ENCODE measurements around the gene SYT14. TPM values are rescaled to one million over a fixed set of nuclear protein-coding genes. Genes with fewer than 3 reads are reported as not detected.
"Not testable (repeated sequence)": the region's sequence is repeated elsewhere in the genome, so short reads cannot be mapped to it uniquely, and the experiment has no call there.

The SYT14 gene
- total and polyA plus RNA-seq, 4 experiments from 2014 or later, result not detected

- no peak overlapping the region for H3K27ac Mint-ChIP-seq
- H3K4me1 Mint-ChIP-seq, result no peaks in the 10 kb centered on the region
- DNase-seq, result no peak
- intact Hi-C loops (cut with micrococcal nuclease), result no loop called here
- ChIA-PET CTCF (ENCODE audit: partially characterized antibody) (no interaction called here), POLR2A (ENCODE audit: partially characterized antibody) (no interaction called here)
- no peaks in the 10 kb centered on the region for H3K27me3 ChIP-seq (ENCODE audit: insufficient read depth, low read length)
- H3K27me3 Mint-ChIP-seq, result peaks cover 0 to 3% of the 10 kb centered on the region in 2 donors
- peaks cover 0 to 13% (median 6%) of the 10 kb centered on the region in 8 donors for H3K9me3 Mint-ChIP-seq
- no peaks in the 10 kb centered on the region for H3K36me3 ChIP-seq (ENCODE audit: insufficient read depth, low read length)
- no peaks in the 10 kb centered on the region for H3K36me3 Mint-ChIP-seq
- H3K4me3 ChIP-seq (ENCODE audit: low read length in 2 of 2), result no peak overlapping the region
- no peak overlapping the region for H3K4me3 Mint-ChIP-seq
- H3K27ac ChIP-seq (ENCODE audit: low read depth, low read length), result no peak overlapping the region
- no peaks in the 10 kb centered on the region for H3K4me1 ChIP-seq (ENCODE audit: insufficient read depth, low read length)
- no peaks in the 10 kb centered on the region for H3K9me3 ChIP-seq (ENCODE audit: control insufficient read depth in 1 of 2, low read length in 2 of 2)
Measured at GRCh38 chr1:210087058-210087457, 149.0 kb downstream of the SYT14 start.

- Histone ChIP-seq H3K4me3 (ENCODE audit: low read length in 2 of 2) (no peak overlapping the region), H3K27ac (ENCODE audit: low read depth, low read length) (no peak overlapping the region), H3K4me1 (ENCODE audit: insufficient read depth, low read length) (no peaks in the 10 kb centered on the region), H3K9me3 (ENCODE audit: control insufficient read depth in 1 of 2, low read length in 2 of 2) (no peaks in the 10 kb centered on the region), H3K27me3 (ENCODE audit: insufficient read depth, low read length) (no peaks in the 10 kb centered on the region), H3K36me3 (ENCODE audit: insufficient read depth, low read length) (no peaks in the 10 kb centered on the region)
- Mint-ChIP-seq H3K4me1 (no peaks in the 10 kb centered on the region), H3K9me3 (peaks cover 0 to 13% (median 6%) of the 10 kb centered on the region in 8 donors), H3K27me3 (peaks cover 3 to 6% of the 10 kb centered on the region in 2 donors), H3K27ac (no peak overlapping the region), H3K36me3 (no peaks in the 10 kb centered on the region), H3K4me3 (no peak overlapping the region)
- ChIA-PET POLR2A (ENCODE audit: partially characterized antibody) (no interaction called here), CTCF (ENCODE audit: partially characterized antibody) (no interaction called here)
- no peak for DNase-seq
- intact Hi-C loops (cut with micrococcal nuclease), result no loop called here
Measured at GRCh38 chr1:210089855-210090254, 151.8 kb downstream of the SYT14 start.

- intact Hi-C loops (cut with micrococcal nuclease), result no loop called here
- Histone ChIP-seq H3K4me1 (ENCODE audit: insufficient read depth, low read length) (no peaks in the 10 kb centered on the region), H3K36me3 (ENCODE audit: insufficient read depth, low read length) (no peaks in the 10 kb centered on the region), H3K27me3 (ENCODE audit: insufficient read depth, low read length) (no peaks in the 10 kb centered on the region), H3K27ac (ENCODE audit: low read depth, low read length) (no peak overlapping the region), H3K9me3 (ENCODE audit: control insufficient read depth in 1 of 2, low read length in 2 of 2) (no peaks in the 10 kb centered on the region), H3K4me3 (ENCODE audit: low read length in 2 of 2) (no peak overlapping the region)
- Mint-ChIP-seq H3K9me3 (peaks cover 0 to 13% (median 6%) of the 10 kb centered on the region in 8 donors), H3K27ac (no peak overlapping the region), H3K4me3 (no peak overlapping the region), H3K36me3 (no peaks in the 10 kb centered on the region), H3K4me1 (no peaks in the 10 kb centered on the region), H3K27me3 (peaks cover 3 to 7% of the 10 kb centered on the region in 2 donors)
- ChIA-PET POLR2A (ENCODE audit: partially characterized antibody) (no interaction called here), CTCF (ENCODE audit: partially characterized antibody) (no interaction called here)
- DNase-seq, result no peak
Measured at GRCh38 chr1:210092366-210092765, 154.3 kb downstream of the SYT14 start.

GRCh38 chr1:210093461-210093860, 155.4 kb downstream of the SYT14 start:
- Mint-ChIP-seq H3K27me3 (peaks cover 1 to 7% of the 10 kb centered on the region in 2 donors), H3K36me3 (no peaks in the 10 kb centered on the region), H3K9me3 (peaks cover 0 to 10% (median 7%) of the 10 kb centered on the region in 8 donors), H3K4me3 (no peak overlapping the region), H3K4me1 (no peaks in the 10 kb centered on the region), H3K27ac (no peak overlapping the region)
- ChIA-PET POLR2A (ENCODE audit: partially characterized antibody) (no interaction called here), CTCF (ENCODE audit: partially characterized antibody) (no interaction called here)
- no peaks in the 10 kb centered on the region for H3K9me3 ChIP-seq (ENCODE audit: control insufficient read depth in 1 of 2, low read length in 2 of 2)
- intact Hi-C loops (cut with micrococcal nuclease), result no loop called here
- no peak overlapping the region for H3K4me3 ChIP-seq (ENCODE audit: low read length in 2 of 2)
- no peaks in the 10 kb centered on the region for H3K4me1 ChIP-seq (ENCODE audit: insufficient read depth, low read length)
- no peaks in the 10 kb centered on the region for H3K36me3 ChIP-seq (ENCODE audit: insufficient read depth, low read length)
- no peak overlapping the region for H3K27ac ChIP-seq (ENCODE audit: low read depth, low read length)
- H3K27me3 ChIP-seq (ENCODE audit: insufficient read depth, low read length), result no peaks in the 10 kb centered on the region
- no peak for DNase-seq

- Histone ChIP-seq H3K36me3 (ENCODE audit: insufficient read depth, low read length) (no peaks in the 10 kb centered on the region), H3K9me3 (ENCODE audit: control insufficient read depth in 1 of 2, low read length in 2 of 2) (no peaks in the 10 kb centered on the region), H3K27me3 (ENCODE audit: insufficient read depth, low read length) (no peaks in the 10 kb centered on the region), H3K4me3 (ENCODE audit: low read length in 2 of 2) (no peak overlapping the region), H3K4me1 (ENCODE audit: insufficient read depth, low read length) (no peaks in the 10 kb centered on the region), H3K27ac (ENCODE audit: low read depth, low read length) (no peak overlapping the region)
- Mint-ChIP-seq H3K27me3 (peaks cover 2 to 6% of the 10 kb centered on the region in 2 donors), H3K27ac (no peak overlapping the region), H3K36me3 (no peaks in the 10 kb centered on the region), H3K4me1 (no peaks in the 10 kb centered on the region), H3K4me3 (no peak overlapping the region), H3K9me3 (peaks cover 0 to 4% (median 0%) of the 10 kb centered on the region in 8 donors)
- ChIA-PET CTCF (ENCODE audit: partially characterized antibody) (no interaction called here), POLR2A (ENCODE audit: partially characterized antibody) (no interaction called here)
- intact Hi-C loops (cut with micrococcal nuclease), result no loop called here
- DNase-seq, result no peak
Measured at GRCh38 chr1:210098356-210098755, 160.3 kb downstream of the SYT14 start.

- peaks cover 0 to 4% (median 0%) of the 10 kb centered on the region in 8 donors for H3K9me3 Mint-ChIP-seq
- H3K27ac ChIP-seq (ENCODE audit: low read depth, low read length), result no peak overlapping the region
- H3K4me3 ChIP-seq (ENCODE audit: low read length in 2 of 2), result no peak overlapping the region
- intact Hi-C loops (cut with micrococcal nuclease), result no loop called here
- no peak for DNase-seq
- H3K9me3 ChIP-seq (ENCODE audit: control insufficient read depth in 1 of 2, low read length in 2 of 2), result no peaks in the 10 kb centered on the region
- no peaks in the 10 kb centered on the region for H3K4me1 ChIP-seq (ENCODE audit: insufficient read depth, low read length)
- CTCF ChIA-PET (ENCODE audit: partially characterized antibody), result no interaction called here
- no peak overlapping the region for H3K27ac Mint-ChIP-seq
- H3K36me3 Mint-ChIP-seq, result no peaks in the 10 kb centered on the region
- no peaks in the 10 kb centered on the region for H3K27me3 ChIP-seq (ENCODE audit: insufficient read depth, low read length)
- H3K4me1 Mint-ChIP-seq, result no peaks in the 10 kb centered on the region
- no peak overlapping the region for H3K4me3 Mint-ChIP-seq
- peaks cover 4 to 5% of the 10 kb centered on the region in 2 donors for H3K27me3 Mint-ChIP-seq
- POLR2A ChIA-PET (ENCODE audit: partially characterized antibody), result no interaction called here
- H3K36me3 ChIP-seq (ENCODE audit: insufficient read depth, low read length), result no peaks in the 10 kb centered on the region
Measured at GRCh38 chr1:210099921-210100320, 161.9 kb downstream of the SYT14 start.

- H3K9me3 ChIP-seq (ENCODE audit: control insufficient read depth in 1 of 2, low read length in 2 of 2), result no peaks in the 10 kb centered on the region
- CTCF ChIA-PET (ENCODE audit: partially characterized antibody), result no interaction called here
- Mint-ChIP-seq H3K27me3 (peaks cover 3 to 6% of the 10 kb centered on the region in 2 donors), H3K9me3 (peaks cover 0 to 7% (median 3%) of the 10 kb centered on the region in 8 donors), H3K4me1 (no peaks in the 10 kb centered on the region), H3K36me3 (no peaks in the 10 kb centered on the region), H3K27ac (no peak overlapping the region), H3K4me3 (no peak overlapping the region)
- H3K4me3 ChIP-seq (ENCODE audit: low read length in 2 of 2), result no peak overlapping the region
- no peaks in the 10 kb centered on the region for H3K27me3 ChIP-seq (ENCODE audit: insufficient read depth, low read length)
- H3K36me3 ChIP-seq (ENCODE audit: insufficient read depth, low read length), result no peaks in the 10 kb centered on the region
- POLR2A ChIA-PET (ENCODE audit: partially characterized antibody), result no interaction called here
- intact Hi-C loops (cut with micrococcal nuclease), result no loop called here
- DNase-seq, result no peak
- no peaks in the 10 kb centered on the region for H3K4me1 ChIP-seq (ENCODE audit: insufficient read depth, low read length)
- no peak overlapping the region for H3K27ac ChIP-seq (ENCODE audit: low read depth, low read length)
Measured at GRCh38 chr1:210104103-210104502, 166.1 kb downstream of the SYT14 start.

GRCh38 chr1:210112906-210113305, 174.9 kb downstream of the SYT14 start:
- H3K4me3 Mint-ChIP-seq; DNase-seq; H3K4me3 ChIP-seq (ENCODE audit: low read length in 2 of 2); intact Hi-C loops (cut with micrococcal nuclease); H3K27me3 ChIP-seq (ENCODE audit: insufficient read depth, low read length); CTCF ChIA-PET (ENCODE audit: partially characterized antibody); H3K27ac ChIP-seq (ENCODE audit: low read depth, low read length); H3K36me3 Mint-ChIP-seq; H3K9me3 Mint-ChIP-seq; H3K36me3 ChIP-seq (ENCODE audit: insufficient read depth, low read length); H3K9me3 ChIP-seq (ENCODE audit: control insufficient read depth in 1 of 2, low read length in 2 of 2); H3K27ac Mint-ChIP-seq; H3K4me1 ChIP-seq (ENCODE audit: insufficient read depth, low read length); H3K4me1 Mint-ChIP-seq; POLR2A ChIA-PET (ENCODE audit: partially characterized antibody); H3K27me3 Mint-ChIP-seq: not testable (repeated sequence)
